SK-N-SH treated with all-trans-retinoic acid at 6 μM for 48 hours (cell line): Measurements from ENCODE around the gene PTPRN2.
"Not testable (repeated sequence)": the region's sequence is repeated elsewhere in the genome, so short reads cannot be mapped to it uniquely, and the experiment has no call there.

Experiments used
- ARNTL ChIP-seq: fragments of 450-650 bp; formaldehyde crosslinking; IDR thresholded peaks from 2 replicates; pipeline ENCODE4 v1.5.0; 2020; ENCODE audit warnings: low read depth, mild to moderate bottlenecking, moderate library complexity, borderline replicate concordance
- TF ChIP-seq, protein P1 (sequence below): fragments of 250-450 bp; sonication (Bioruptor Pico); IDR thresholded peaks from 2 replicates; pipeline ENCODE4 v1.5.1; 2020; ENCODE audit warnings: low read depth, mild to moderate bottlenecking, moderate library complexity

GRCh38 chr7:157733760-157734395, 853.7 kb downstream of the PTPRN2 start:
- TF ChIP-seq ARNTL (CRISPR knock-in tag), result not testable (repeated sequence)
- TF ChIP-seq, protein P1, sequence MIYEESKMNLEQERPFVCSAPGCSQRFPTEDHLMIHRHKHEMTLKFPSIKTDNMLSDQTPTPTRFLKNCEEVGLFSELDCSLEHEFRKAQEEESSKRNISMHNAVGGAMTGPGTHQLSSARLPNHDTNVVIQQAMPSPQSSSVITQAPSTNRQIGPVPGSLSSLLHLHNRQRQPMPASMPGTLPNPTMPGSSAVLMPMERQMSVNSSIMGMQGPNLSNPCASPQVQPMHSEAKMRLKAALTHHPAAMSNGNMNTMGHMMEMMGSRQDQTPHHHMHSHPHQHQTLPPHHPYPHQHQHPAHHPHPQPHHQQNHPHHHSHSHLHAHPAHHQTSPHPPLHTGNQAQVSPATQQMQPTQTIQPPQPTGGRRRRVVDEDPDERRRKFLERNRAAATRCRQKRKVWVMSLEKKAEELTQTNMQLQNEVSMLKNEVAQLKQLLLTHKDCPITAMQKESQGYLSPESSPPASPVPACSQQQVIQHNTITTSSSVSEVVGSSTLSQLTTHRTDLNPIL (CRISPR knock-in tag), result not testable (repeated sequence)
